GOT3 (cell line): ENCODE measurements around the gene GOLGA8K.
"Not testable (repeated sequence)": the region's sequence is repeated elsewhere in the genome, so short reads cannot be mapped to it uniquely, and the experiment has no call there.

Experiments used
- DNase-seq: peaks from one replicate; lab custom pipeline; 2025; ENCODE audit warnings: mixed read lengths; lab: John Stamatoyannopoulos, UW

Gene GOLGA8K, protein sequence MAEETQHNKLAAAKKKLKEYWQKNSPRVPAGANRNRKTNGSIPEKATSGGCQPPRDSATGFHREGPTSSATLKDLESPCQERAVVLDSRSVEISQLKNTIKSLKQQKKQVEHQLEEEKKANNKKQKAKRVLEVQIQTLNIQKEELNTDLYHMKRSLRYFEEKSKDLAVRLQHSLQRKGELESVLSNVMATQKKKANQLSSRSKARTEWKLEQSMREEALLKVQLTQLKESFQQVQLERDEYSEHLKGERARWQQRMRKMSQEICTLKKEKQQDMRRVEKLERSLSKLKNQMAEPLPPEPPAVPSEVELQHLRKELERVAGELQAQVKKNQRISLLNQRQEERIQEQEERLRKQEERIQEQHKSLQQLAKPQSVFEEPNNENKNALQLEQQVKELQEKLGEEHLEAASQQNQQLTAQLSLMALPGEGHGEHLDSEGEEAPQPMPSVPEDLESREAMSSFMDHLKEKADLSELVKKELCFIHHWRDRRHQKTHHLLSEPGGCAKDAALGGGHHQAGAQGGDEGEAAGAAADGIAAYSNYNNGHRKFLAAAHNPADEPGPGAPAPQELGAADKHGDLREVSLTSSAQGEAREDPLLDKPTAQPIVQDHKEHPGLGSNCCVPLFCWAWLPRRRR

DNA sequence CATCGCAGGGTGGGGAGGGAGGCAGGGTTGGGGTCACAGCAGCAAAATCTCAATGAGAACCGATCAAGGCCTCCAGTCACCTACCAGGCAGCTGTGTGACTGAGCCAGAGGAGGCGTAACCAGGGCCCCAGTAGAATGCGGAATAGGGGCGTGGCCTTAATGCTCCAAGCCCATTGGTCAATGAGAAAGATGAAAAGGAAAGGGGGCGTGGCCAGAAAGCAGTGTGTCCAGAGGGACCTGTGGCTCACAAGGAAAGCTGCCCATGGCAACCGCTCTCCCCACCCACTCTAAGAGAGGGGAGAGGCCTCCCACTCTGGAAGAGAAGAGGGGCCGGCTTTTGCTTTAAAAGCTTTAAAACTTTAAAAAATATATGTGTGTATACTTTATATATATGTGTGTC is at the start of gene GOLGA8K:
Gene GOLGA8K (minus strand): TSS at position 101 of the 400 bp plus-strand sequence. CDS start 98 bp downstream, at position 3.
- not testable (repeated sequence) for DNase-seq

DNA sequence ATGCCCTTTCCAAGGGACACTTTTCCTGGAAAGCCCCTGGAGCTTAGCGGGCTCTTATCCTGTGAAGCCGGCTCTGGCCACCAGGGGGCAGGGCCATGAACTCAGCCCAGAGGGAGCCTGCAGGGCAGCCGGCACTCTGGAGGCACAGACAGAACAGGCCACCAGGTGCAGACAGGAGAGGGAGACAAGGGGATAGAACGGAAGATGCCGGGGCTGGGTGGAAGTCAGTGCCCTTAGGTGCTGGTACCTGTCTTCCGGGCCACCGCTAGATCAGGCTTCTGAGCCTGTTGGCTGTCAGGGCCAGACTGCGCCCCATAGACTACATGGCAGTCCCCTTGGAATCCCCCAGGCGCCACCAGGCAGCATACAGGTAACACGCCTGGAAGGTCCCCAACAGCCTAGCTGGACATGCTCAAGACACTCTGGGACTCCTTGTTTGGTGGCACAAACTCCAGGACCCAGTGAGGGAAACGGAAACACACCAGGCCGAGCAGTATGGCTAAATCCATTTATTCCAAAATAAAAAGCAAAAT is 37.4 kb upstream of the GOLGA8K start:
- not testable (repeated sequence) for DNase-seq

DNA sequence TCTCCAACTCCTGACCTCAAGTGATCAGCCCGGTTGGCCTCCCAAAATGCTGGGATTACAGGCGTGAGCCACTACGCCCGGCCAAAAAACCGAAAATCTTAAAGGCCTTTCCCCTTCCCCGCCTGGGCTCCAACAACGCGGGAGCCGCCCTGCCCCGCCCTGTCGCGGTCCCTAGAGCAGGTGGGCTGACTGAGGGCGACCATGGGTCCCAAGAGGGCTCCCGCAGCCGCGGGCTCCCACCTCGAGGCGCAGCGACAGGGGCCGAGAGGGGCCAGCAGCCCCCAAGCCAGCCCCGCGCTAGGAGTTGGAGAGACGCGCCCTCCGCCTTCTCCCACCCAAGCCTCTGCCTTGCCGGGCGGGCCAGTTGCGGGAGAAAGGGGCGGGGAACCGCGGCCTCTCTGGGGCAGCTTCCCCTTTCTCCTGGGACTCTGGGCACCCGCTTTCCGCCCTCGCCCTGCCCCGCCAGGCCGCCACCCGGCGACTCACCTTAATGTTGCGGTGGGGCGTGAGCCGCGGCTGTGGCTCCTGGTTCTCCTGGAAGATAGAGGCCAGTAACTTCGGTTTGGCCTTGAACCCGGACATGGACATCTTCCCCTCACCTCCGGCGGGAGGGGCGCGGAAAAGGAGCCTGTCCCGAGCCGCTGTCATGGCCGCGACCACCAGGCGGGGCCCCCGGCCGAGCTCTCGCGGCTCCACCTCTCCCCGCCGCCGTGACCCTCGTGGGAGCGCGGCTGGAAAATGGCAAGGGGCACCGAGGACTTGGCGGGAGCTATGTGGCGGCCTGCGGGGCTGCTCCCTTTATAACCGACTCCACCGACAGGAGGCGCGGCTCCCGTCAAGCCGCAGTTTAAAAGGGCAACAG is 31.2 kb upstream of the GOLGA8K start:
- not testable (repeated sequence) for DNase-seq

DNA sequence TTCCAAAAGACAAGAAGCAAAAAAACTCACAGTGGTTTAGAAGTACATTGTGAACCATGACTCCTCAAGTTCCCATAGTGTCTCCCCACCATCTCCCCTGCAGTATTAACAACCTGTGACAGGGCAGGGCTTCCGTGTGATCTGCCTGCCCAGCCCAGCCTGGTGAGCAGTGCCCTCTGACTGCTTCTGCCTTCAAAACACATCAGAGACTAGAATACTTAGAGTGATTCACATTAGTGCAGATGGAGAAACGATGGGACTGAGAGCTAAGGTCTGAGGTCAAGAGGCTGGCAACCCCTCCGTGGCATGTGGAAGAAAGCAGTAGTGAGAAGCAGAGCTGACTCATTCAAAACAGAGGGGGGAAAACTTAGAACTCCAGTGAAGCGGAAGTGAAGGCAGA is 24.5 kb upstream of the GOLGA8K start:
- DNase-seq, result not testable (repeated sequence)

DNA sequence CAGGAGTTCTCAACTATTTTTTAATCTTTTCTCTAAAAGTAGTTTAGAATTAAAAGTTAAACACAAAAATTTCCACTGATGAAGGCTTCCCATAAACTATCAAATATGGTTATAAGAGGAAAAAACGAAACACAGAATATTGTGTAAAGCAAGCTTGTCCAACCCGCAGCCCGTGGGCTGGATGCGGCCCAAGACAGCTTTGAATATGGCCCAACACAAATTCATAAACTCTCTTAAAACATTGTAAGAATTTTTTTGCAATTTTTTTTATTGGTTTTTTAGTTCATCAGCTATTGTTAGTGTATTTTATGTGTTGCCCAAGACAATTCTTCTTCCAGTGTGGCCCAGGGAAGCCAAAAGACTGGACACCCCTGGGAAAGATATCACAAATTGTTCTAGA is 23.4 kb upstream of the GOLGA8K start:
- DNase-seq, result not testable (repeated sequence)

DNA sequence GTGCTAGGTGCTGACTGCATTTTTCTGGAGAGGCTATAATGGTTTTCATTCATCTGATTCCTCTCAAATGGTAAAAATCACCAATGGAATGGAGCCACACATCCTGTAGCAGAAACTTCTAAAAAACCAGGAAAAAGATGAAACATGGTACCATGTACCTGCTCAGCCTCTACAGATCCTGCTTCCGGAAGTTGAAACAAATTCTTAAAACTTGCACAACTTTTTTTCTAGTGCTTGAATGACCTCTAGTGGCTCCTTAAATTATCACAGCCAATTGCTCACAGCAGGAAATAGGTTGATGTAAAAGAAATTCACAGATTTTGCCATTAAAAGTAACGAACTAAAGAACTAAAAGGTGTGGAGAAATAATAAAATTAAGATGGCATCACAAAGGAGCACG is 4.8 kb upstream of the GOLGA8K start:
- DNase-seq, result not testable (repeated sequence)

DNA sequence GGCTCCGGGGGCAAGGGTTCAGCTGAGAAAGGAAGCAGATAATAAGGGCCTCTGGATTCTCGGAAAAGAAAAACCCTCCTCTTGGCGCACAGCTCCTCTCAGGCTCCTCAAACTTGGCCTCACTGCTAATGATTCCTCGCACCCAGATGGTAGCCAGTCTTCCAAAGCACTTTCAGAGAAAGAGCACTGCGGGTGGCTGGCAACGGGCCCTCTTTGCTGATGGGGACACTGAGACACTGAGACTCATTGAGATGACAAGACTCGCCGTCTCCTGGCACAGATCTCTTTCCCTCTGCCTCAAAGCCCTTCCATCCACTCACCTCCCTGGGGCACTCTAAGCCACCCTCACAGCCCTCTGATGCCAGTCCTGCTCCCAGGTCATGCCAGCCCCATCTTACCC is 6.6 kb downstream of the GOLGA8K start:
- not testable (repeated sequence) for DNase-seq

DNA sequence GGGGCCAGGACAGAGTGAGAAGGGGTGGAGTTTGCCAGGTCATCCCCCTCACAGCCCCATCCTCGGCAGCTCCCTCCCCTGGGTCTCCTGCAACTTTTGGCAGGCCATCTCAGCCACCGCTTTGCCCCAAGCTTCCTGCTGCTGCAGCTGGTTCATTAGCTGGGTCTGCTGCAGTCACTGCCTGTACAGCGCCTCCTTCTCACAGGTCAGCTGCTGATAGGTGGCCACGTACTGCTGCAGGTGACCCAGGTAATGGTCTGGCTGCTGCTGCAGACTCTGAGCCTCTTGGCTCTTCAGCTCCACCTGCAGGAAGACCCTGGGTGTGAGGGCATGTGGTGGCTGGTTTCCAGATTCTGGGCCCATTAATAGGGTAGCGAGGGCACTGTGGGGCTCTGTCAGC is 8.3 kb downstream of the GOLGA8K start:
- not testable (repeated sequence) for DNase-seq

DNA sequence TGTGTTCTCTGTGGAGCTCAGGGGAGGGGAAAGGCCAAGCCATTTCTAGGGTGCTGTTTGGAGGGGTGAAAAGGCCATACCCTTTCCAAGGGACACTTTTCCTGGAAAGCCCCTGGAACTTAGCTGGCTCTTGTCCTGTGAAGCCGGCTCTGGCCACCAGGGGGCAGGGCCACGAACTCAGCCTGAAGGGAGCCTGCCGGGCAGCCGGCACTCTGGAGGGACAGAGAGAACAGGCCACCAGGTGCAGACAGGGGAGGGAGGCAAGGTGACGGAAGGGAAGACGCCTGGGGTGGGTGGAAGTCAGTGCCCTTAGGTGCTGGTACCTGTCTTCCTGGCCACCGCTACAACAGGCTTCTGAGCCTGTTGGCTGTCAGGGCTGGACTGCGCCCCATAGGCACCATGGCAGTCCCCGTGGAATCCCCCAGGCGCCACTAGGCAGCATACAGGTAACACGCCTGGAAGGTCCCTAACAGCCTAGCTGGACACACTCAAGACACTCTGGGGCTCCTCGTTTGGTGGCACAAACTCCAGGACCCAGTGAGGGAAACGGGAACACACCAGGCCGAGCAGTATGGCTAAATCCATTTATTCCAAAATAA is 14.9 kb downstream of the GOLGA8K start:
- DNase-seq, result not testable (repeated sequence)

DNA sequence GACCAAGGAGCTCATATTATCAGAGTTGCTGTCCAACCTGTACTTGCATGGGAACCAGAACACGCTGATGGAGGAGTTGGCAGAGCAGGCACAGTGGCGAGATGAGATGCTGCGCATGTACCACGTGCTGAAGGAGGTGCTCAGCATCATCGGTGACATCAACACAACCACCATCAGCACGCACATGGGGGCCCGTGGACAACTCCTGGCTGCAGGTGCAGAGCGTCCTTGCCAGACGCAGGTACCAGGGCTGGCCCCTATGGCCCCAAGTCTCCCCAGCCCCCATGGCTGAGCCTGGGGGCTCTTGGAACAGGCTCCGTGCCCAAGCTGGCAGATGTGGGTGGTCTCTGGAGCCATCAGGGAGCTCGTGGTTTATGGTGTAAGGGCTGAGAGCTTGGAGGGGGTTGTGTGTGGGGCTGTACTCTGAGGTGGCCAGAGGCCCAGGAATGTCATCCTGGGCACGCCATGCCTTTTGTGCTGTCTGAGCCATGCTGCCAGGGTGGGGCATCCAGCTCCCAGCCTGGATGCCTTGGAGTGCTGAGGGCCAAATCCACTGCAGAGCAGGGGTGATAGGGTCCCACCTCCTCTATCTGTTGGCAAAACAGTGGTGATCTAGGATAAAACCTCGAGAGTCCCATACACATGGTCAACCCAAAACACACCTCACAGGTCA is 17.1 kb downstream of the GOLGA8K start:
- DNase-seq, result not testable (repeated sequence)

DNA sequence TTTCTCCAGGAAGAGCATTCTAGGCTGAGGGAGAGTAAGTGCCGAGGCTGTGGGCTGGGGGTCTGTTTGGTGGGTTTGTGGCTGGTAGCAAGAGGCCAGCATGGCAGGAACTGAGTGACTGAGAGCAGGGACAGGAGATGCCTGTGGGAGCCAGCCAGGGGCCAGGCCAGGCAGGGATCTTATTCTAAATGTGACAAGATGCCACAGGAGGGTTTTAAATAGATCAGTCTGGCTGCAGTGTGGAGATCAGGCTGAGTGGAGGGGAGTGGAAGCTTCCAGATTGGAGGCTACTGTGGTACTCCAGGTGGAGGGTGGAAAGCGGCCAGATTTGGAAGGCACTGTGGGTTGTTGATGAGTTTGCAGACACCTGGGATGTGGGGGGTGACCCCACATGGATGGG is 28.9 kb downstream of the GOLGA8K start:
- not testable (repeated sequence) for DNase-seq

DNA sequence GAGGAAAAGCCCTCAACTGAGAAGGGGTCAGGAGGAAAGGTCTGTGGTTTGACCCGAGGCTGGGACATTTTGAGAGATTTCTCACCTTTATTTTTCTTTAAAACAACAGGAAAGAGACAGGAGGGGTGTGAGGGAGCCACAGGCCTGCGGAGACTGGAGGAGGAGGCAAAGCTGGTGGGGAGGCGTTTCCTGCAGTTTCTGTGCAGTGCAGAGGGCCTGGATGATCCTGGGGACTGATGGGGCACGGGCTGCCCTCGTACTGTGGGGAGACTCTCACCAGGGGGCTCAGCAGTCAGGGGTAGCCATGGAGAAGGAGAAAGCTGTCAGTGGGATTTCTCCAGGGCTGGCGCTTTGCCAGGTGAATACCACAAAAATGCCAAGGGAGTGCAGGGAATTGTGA is 29.4 kb downstream of the GOLGA8K start:
- DNase-seq, result not testable (repeated sequence)

DNA sequence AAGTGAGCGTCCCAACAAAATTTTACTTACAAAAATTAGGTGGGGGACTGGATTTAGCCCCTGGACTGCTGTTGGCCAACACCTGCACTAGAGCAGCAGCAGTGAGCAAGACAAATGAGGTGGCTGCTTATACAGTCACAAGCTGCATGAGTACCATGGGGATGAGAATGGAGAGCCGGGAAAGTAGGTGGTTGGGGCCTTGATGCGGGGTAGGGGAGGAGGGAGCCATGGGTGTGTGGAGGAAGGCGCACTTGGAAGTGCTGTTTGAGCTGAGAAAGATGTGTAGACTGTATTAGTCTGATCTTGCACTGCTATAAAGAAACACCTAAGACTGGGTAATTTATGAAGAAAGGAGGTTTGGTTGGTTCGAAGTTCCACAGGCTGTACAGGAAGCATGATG is 31.0 kb downstream of the GOLGA8K start:
- not testable (repeated sequence) for DNase-seq

DNA sequence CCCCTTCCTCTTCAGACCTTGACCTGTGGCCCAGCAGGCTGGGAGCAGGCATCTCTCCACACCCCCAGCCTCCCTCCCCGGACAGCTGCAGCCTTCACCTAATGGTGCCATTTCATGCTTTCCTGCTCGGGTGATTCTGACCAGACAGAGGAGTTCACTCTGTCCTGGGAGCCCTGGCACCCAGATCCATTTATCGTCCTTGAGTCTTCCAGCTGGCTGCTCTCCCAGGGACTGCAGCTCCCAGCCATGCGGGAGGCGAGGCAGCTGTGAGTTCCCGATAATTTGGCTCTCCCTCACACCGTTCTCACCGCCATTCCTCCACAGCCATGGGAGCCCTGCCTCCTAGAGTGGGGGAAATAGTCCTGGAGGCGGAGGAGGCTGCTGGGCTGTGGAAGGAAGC is 32.6 kb downstream of the GOLGA8K start:
- not testable (repeated sequence) for DNase-seq

DNA sequence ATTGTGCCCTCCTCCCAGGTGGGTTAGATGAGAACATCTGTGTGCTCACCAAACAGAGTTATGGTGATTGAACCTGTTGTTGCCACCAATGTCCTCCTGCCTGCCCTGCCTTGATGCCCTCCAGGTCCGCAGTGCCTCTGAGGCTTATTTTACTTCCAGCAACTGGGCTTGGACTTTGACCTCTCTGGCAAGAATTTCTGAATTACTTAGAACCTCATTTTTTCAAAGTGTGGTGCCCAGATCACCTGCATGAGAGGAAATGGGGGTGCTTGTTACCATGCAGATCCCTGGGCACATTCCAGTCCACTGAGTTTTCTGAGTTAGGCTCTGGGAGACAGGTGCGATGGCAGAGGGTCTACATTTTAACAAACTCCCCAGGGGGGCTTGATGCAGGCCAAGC is 33.0 kb downstream of the GOLGA8K start:
- not testable (repeated sequence) for DNase-seq

DNA sequence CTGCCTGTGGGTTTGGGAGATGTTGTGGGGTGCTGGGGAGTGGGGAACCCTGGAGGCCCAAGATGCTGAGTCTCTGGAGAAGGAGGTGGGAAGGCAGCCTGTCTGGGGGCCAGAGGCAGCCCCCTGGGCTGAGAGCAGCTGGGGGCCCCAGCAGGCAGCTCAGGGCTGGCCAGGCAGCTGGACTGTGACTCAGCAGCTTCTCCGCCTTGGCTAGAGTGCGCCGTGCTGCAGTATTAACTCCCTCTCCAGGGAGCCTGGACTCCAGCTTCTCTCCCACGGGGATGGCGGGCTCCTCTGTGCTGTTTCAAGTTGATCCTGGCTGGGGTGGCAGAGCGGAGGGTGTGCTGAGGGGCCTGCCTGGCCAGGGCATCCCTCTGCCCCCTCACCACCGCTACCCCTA is 36.6 kb downstream of the GOLGA8K start:
- not testable (repeated sequence) for DNase-seq

DNA sequence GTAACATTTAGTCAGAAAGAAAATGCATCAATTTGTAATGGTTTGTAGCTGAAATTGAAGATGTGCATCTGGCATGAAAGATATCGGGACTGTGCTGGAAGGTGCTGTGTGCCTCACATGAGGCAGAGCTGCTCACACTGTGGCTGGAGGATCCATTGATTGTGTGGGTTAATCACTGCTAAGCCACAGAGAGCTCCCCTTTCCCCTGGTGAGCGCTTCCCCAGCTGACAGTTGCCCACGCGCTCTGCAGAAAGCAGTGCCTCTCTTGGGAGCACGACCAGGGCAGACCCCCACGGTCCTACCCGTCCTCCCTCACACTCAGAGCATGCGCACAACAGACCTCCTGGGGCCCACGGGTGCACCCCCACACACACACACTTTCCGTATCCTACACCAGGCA is 37.1 kb downstream of the GOLGA8K start:
- DNase-seq, result not testable (repeated sequence)

DNA sequence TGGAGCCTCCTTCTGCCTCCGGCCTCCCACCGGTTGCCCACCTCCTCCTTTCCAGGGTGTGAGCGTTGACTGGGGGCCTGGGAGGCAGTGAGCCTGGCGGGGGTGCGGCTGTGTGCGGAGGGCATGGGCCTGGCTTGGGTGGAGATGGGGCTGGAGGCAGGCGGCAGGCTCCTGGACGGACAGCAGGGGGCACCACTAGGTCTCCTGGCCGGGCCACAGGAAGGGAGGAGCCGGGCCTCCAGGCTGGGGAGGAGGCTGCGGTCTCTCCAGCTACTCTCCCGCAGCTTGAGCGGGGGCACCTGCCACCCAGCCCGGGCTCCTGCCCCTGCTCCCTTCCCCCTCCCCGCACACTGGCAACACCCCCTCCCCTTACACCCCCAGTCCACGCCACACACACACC is 38.1 kb downstream of the GOLGA8K start:
- not testable (repeated sequence) for DNase-seq

DNA sequence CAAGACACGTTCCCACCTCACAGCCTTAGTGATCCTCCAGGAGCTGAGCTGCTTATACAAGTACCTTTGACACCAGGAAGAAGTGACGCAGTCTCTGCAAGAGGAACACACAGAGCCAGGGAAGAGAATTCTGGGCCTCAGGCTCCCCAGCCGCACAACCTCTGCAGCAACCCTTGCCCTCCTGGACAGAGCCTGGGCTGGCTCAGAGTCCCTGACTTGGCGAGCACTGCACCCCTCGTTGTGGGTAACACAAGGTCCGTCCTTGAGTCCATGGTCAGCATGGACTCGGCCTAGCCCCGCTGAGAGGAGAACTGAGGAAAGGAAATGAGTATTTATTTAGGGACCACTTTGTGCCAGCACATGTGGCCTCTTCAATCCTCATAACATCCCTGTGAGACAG is 39.6 kb downstream of the GOLGA8K start:
- DNase-seq, result not testable (repeated sequence)

DNA sequence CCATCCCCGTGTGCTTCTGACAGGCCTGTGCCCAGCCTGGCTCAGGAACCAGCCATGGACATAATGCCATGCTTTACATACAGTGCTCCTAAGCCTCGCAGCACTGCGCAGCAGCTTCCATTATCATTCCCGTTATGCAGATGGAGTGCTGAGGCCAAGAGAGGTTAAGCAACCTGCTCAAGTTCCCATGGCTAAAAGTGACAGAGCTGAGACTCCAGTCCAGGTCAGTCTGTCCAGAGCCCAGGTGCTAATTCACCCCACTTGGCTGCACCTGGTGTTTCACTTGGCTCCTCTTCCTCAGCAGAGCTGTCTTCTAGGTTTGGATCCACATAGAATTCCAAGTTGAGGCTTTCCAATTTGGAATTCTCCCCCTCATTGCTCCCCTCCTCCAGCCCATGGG is 41.4 kb downstream of the GOLGA8K start:
- not testable (repeated sequence) for DNase-seq

DNA sequence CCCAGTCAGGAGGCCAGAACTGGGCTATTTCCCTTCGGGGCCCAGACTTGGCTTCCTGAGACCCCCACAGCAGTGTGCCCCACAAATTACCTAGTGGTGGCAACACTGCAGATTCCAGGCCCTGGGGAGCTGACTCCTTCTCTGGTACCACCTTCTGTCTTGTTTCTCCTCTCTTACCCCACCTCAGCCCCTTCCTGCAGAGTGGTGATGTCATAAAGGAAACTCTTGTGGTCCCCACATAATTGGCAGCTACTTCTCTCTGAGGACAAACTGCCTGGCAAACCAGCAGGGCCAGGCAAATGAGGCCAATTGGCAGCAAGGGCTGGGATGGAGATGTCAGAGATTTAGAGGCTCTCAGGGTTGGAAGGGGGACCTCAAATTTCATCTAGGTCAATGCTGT is 44.6 kb downstream of the GOLGA8K start:
- DNase-seq, result not testable (repeated sequence)
